Amygdala (tissue), 56 donors: ENCODE measurements around the gene MEIOSIN.
"Not testable (repeated sequence)": the region's sequence is repeated elsewhere in the genome, so short reads cannot be mapped to it uniquely, and the experiment has no call there.

ENCODE experiments used
- DNase-seq, 56 donors: peaks; one replicate each; lab custom pipeline; 2025; lab: John Stamatoyannopoulos, UW

The MEIOSIN gene

GRCh38 chr19:45717131-45717982 is 15.9 kb upstream of the MEIOSIN start:
- peak; percentile 88 to 100 (median 99) for DNase-seq

GRCh38 chr19:45717983-45718650 is 15.1 kb upstream of the MEIOSIN start:
- DNase-seq, result peak in 1 of 56 donors; percentile 28

GRCh38 chr19:45720065-45720464 is 13.2 kb upstream of the MEIOSIN start:
- DNase-seq, result not testable (repeated sequence)

- DNase-seq, result not testable (repeated sequence)
These were observed 4.6 kb upstream of the MEIOSIN start for GRCh38 chr19:45728683-45729082.

GRCh38 chr19:45729800-45730290 is 3.4 kb upstream of the MEIOSIN start:
- DNase-seq, result peak in 1 of 56 donors; percentile 6

- DNase-seq, result peak; percentile 67 to 99 (median 97)
These were observed 2.6 kb upstream of the MEIOSIN start, which contains the start of gene FBXO46 for GRCh38 chr19:45730368-45731288. Gene FBXO46 (minus strand): TSS chr19:45730896. CDS start chr19:45713495, 17,401 bp downstream.

- no peak for DNase-seq
These were observed 6.5 kb downstream of the MEIOSIN start for GRCh38 chr19:45739498-45740439.

- no peak for DNase-seq
These were observed 9.7 kb downstream of the MEIOSIN start for GRCh38 chr19:45742969-45743368.

- no peak for DNase-seq
These were observed 12.4 kb downstream of the MEIOSIN start for GRCh38 chr19:45745606-45746005.

- no peak for DNase-seq
These were observed 13.6 kb downstream of the MEIOSIN start for GRCh38 chr19:45746866-45747265.

- DNase-seq, result no peak
These were observed 14.3 kb downstream of the MEIOSIN start for GRCh38 chr19:45747513-45747912.

GRCh38 chr19:45751483-45751882 is 18.2 kb downstream of the MEIOSIN start:
- DNase-seq, result not testable (repeated sequence)

GRCh38 chr19:45752639-45753038 is 19.4 kb downstream of the MEIOSIN start:
- DNase-seq, result no peak

GRCh38 chr19:45753548-45753947 is 20.3 kb downstream of the MEIOSIN start:
- DNase-seq, result no peak

- no peak for DNase-seq
These were observed 21.1 kb downstream of the MEIOSIN start for GRCh38 chr19:45754323-45754722.

GRCh38 chr19:45757695-45758094 is 24.5 kb downstream of the MEIOSIN start:
- no peak for DNase-seq

GRCh38 chr19:45758921-45759320 is 25.7 kb downstream of the MEIOSIN start:
- DNase-seq, result no peak

- no peak for DNase-seq
These were observed 28.5 kb downstream of the MEIOSIN start for GRCh38 chr19:45761714-45762113.
